Glutamatergic neuron (in vitro differentiated cells): ENCODE data around the gene KCNH1. TPM values are rescaled to one million over a fixed set of nuclear protein-coding genes. Genes with fewer than 3 reads are reported as not detected.

ENCODE experiments used
- DNase-seq: peaks from one replicate; pipeline ENCODE4 v3.0.0; 2022
- H3K27ac Mint-ChIP-seq: one replicate; pipeline ENCODE4 v1.8.0; 2020; ENCODE audit warnings: mild to moderate bottlenecking, mixed read lengths, inconsistent platforms; ENCODE audit not compliant: unreplicated experiment
- H3K27me3 Mint-ChIP-seq: one replicate; pipeline ENCODE4 v1.8.0; 2020; ENCODE audit warnings: mild to moderate bottlenecking, moderate library complexity, mixed read lengths, inconsistent platforms; ENCODE audit not compliant: unreplicated experiment
- H3K36me3 Mint-ChIP-seq: one replicate; pipeline ENCODE4 v1.8.0; 2020; ENCODE audit warnings: mild to moderate bottlenecking, mixed read lengths, inconsistent platforms; ENCODE audit not compliant: unreplicated experiment
- H3K4me1 Mint-ChIP-seq: one replicate; pipeline ENCODE4 v1.8.0; 2020; ENCODE audit warnings: mild to moderate bottlenecking, low read depth, mixed read lengths, inconsistent platforms; ENCODE audit not compliant: unreplicated experiment
- H3K4me3 Mint-ChIP-seq: one replicate; pipeline ENCODE4 v1.8.0; 2020; ENCODE audit warnings: mild to moderate bottlenecking, mixed read lengths, inconsistent platforms; ENCODE audit not compliant: unreplicated experiment
- H3K9me3 Mint-ChIP-seq: one replicate; pipeline ENCODE4 v1.8.0; 2020; ENCODE audit warnings: mild to moderate bottlenecking, moderate library complexity, mixed read lengths, inconsistent platforms; ENCODE audit not compliant: unreplicated experiment
- total RNA-seq: library from RNA; stranded (reverse); fragmentation: NEBNext Ultra II Directional; extraction: Animal tissue kit (Norgen Biotek cat#: 25700); gene quantifications from one replicate; pipeline ENCODE4 v1.2.1, GENCODE V29; 2021; ENCODE audit not compliant: unreplicated experiment
- TF ChIP-seq, protein P1 (sequence below): fragments of 200-600 bp; sonication (generic); IDR thresholded peaks from one replicate; pipeline ENCODE4 v1.5.0; 2021; ENCODE audit not compliant: partially characterized antibody, unreplicated experiment

Gene KCNH1
- total RNA-seq, 1 donor from 2014 or later: 7.8 TPM

GRCh38 chr1:210828996-210829596, 304.9 kb downstream of the KCNH1 start:
- Mint-ChIP-seq H3K9me3 (peaks cover 1% of the 10 kb centered on the region), H3K27ac (no peak overlapping the region), H3K36me3 (no peaks in the 10 kb centered on the region), H3K27me3 (peaks cover 4% of the 10 kb centered on the region), H3K4me3 (no peak overlapping the region), H3K4me1 (peaks cover 12% of the 10 kb centered on the region)
- TF ChIP-seq, protein P1, sequence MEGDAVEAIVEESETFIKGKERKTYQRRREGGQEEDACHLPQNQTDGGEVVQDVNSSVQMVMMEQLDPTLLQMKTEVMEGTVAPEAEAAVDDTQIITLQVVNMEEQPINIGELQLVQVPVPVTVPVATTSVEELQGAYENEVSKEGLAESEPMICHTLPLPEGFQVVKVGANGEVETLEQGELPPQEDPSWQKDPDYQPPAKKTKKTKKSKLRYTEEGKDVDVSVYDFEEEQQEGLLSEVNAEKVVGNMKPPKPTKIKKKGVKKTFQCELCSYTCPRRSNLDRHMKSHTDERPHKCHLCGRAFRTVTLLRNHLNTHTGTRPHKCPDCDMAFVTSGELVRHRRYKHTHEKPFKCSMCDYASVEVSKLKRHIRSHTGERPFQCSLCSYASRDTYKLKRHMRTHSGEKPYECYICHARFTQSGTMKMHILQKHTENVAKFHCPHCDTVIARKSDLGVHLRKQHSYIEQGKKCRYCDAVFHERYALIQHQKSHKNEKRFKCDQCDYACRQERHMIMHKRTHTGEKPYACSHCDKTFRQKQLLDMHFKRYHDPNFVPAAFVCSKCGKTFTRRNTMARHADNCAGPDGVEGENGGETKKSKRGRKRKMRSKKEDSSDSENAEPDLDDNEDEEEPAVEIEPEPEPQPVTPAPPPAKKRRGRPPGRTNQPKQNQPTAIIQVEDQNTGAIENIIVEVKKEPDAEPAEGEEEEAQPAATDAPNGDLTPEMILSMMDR: no peak
- DNase-seq: no peak

DNA sequence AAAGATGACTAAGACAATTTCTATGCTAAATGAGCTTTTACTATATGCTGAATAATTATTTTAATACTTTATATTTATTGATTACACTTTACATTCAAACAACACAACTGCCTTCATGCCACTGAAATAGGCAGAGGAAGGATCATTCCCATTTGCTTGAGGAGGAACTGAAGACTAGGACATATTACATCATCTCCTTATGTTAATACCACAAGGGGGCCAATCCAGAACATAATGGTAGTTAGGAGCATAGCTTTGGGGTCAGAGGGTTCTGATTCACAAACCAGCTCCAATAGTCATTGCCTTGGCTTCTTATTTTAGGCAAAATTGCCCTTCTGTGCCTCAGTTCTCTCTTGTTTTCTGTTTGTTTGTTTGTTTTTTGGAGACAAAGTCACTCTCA, 306.5 kb downstream of the KCNH1 start:
- DNase-seq: no peak
- no peak overlapping the region for H3K4me3 Mint-ChIP-seq
- H3K27ac Mint-ChIP-seq: no peak overlapping the region
- peaks cover 1% of the 10 kb centered on the region for H3K9me3 Mint-ChIP-seq
- TF ChIP-seq, protein P1: no peak
- H3K36me3 Mint-ChIP-seq: no peaks in the 10 kb centered on the region
- peaks cover 4% of the 10 kb centered on the region for H3K27me3 Mint-ChIP-seq
- peaks cover 15% of the 10 kb centered on the region for H3K4me1 Mint-ChIP-seq

DNA sequence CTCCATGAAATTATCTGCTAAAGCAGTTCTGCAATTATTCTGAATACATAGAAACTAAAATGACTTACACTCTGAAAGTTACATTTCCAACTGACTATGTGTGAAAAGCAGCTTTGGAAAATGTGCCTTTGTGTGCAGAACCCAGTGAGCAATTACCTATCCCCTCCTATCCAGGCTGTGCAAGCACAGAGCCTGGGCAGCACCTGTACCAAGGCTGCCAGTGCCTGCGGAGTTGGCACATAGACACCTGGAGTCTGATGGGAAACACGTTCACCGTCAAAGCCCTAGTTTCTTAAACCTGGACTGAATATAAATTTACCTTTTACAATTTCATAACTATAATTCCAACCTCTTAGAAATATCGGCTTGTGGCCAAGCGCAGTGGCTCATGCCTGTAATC, 307.3 kb downstream of the KCNH1 start:
- Mint-ChIP-seq H3K9me3 (peaks cover 1% of the 10 kb centered on the region), H3K27ac (no peak overlapping the region), H3K4me1 (peaks cover 15% of the 10 kb centered on the region), H3K27me3 (peaks cover 4% of the 10 kb centered on the region), H3K4me3 (no peak overlapping the region), H3K36me3 (no peaks in the 10 kb centered on the region)
- TF ChIP-seq, protein P1: no peak
- DNase-seq: no peak

DNA sequence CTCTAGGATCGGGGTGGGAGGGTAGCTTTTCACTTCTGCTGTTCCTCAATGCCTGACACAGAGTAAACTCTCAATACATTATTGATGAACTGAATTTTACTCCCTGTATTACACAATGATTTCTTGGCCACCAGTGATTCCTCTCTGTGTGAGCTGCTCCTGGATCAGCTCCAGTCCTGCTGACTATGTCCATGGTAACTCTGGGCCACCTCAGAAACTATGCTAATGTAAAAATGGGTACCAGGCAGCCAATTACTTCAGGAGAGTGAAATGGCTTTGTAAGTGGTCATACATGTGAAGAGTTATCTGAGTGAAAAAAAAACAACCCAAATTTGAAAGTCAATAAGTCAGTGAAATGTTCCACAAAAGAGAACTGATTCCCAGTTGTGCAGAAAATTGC, 311.0 kb downstream of the KCNH1 start:
- no peak for DNase-seq
- Mint-ChIP-seq H3K4me1 (peaks cover 3% of the 10 kb centered on the region), H3K4me3 (no peak overlapping the region), H3K36me3 (no peaks in the 10 kb centered on the region), H3K27ac (no peak overlapping the region), H3K9me3 (peaks cover 1% of the 10 kb centered on the region), H3K27me3 (no peaks in the 10 kb centered on the region)
- TF ChIP-seq, protein P1: no peak

DNA sequence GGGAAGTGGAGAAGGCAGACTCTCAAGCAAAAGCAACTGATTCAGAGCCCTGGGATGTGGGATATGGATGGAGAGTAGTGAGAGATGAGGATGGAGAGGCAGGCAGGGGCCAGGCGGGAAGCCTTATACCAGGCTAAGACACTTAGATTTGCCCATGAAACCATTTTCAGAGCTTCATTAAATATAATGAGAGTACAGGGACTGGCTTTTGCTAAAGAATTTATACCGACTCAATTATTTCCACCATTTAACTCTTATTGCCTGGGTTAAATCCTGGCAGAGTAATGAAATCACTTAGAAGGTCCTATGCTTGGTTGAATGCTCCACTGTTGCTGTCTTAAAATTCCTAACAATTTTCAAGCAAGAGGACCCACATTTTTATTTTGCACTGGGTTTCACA, 311.7 kb downstream of the KCNH1 start:
- H3K36me3 Mint-ChIP-seq: no peaks in the 10 kb centered on the region
- no peaks in the 10 kb centered on the region for H3K27me3 Mint-ChIP-seq
- TF ChIP-seq, protein P1: no peak
- no peak overlapping the region for H3K4me3 Mint-ChIP-seq
- peaks cover 3% of the 10 kb centered on the region for H3K4me1 Mint-ChIP-seq
- no peak for DNase-seq
- no peak overlapping the region for H3K27ac Mint-ChIP-seq
- peaks cover 1% of the 10 kb centered on the region for H3K9me3 Mint-ChIP-seq
